Stimulated activated CD8-positive, alpha-beta memory T cell treated with anti-CD3 and anti-CD28 coated beads, Interleukin-15, amount 100 ng/mL, for 1 hour (primary cell): Measurements from ENCODE around the gene DCLK2.

Source experiments
- DNase-seq: peaks from one replicate; pipeline ENCODE4 v3.0.0-alpha.2; 2020; ENCODE audit warnings: low read depth

Gene DCLK2

GRCh38 chr4:150209140-150209829, 131.0 kb downstream of the DCLK2 start:
- no peak for DNase-seq

GRCh38 chr4:150211016-150211415, 132.8 kb downstream of the DCLK2 start:
- no peak for DNase-seq

- no peak for DNase-seq
These were observed 133.7 kb downstream of the DCLK2 start for GRCh38 chr4:150211799-150212445.

GRCh38 chr4:150212485-150212884, 134.2 kb downstream of the DCLK2 start:
- no peak for DNase-seq

GRCh38 chr4:150212927-150213326, 134.7 kb downstream of the DCLK2 start:
- DNase-seq, result no peak

GRCh38 chr4:150215601-150216000, 137.4 kb downstream of the DCLK2 start:
- no peak for DNase-seq

- DNase-seq, result no peak
These were observed 138.5 kb downstream of the DCLK2 start for GRCh38 chr4:150216726-150217125.

GRCh38 chr4:150217192-150217591, 138.9 kb downstream of the DCLK2 start:
- no peak for DNase-seq

- DNase-seq, result no peak
These were observed 139.6 kb downstream of the DCLK2 start for GRCh38 chr4:150217808-150218207.

GRCh38 chr4:150218447-150218846, 140.2 kb downstream of the DCLK2 start:
- DNase-seq, result no peak

GRCh38 chr4:150219841-150220240, 141.6 kb downstream of the DCLK2 start:
- DNase-seq, result no peak

- DNase-seq, result no peak
These were observed 146.8 kb downstream of the DCLK2 start for GRCh38 chr4:150224896-150225591.

- no peak for DNase-seq
These were observed 151.3 kb downstream of the DCLK2 start for GRCh38 chr4:150229520-150229919.

- DNase-seq, result no peak
These were observed 152.3 kb downstream of the DCLK2 start for GRCh38 chr4:150230561-150230960.

GRCh38 chr4:150231107-150231770, 153.0 kb downstream of the DCLK2 start:
- no peak for DNase-seq

GRCh38 chr4:150232029-150232428, 153.8 kb downstream of the DCLK2 start:
- DNase-seq, result no peak

- DNase-seq, result no peak
These were observed 156.0 kb downstream of the DCLK2 start for GRCh38 chr4:150234246-150234645.

GRCh38 chr4:150235317-150235716, 157.1 kb downstream of the DCLK2 start:
- no peak for DNase-seq

GRCh38 chr4:150235808-150236271, 157.6 kb downstream of the DCLK2 start:
- DNase-seq, result no peak

GRCh38 chr4:150236626-150237025, 158.4 kb downstream of the DCLK2 start:
- DNase-seq, result no peak

- DNase-seq, result no peak
These were observed 159.0 kb downstream of the DCLK2 start for GRCh38 chr4:150237110-150237872.

- no peak for DNase-seq
These were observed 160.3 kb downstream of the DCLK2 start for GRCh38 chr4:150238591-150238990.
